GM12878 (cell line): ENCODE results near the gene LRRK1. TPM values are rescaled to one million over a fixed set of nuclear protein-coding genes. Genes with fewer than 3 reads are reported as not detected.

Experiments used
- ATAC-seq: fragments of 200-7000 bp; cut with Tn5 transposase; 3 replicates; pipeline ENCODE4 v1.9.1; 2020; ENCODE audit warnings: mild to moderate bottlenecking, moderate library complexity
- BruUV-seq: library from RNA; stranded (reverse); fragments of 400-500 nt; replicated peaks from 2 replicates; lab custom pipeline; 2021; lab: Mats Ljungman, UMichigan
- CTCF ChIA-PET: fragments of 300-600 bp; sonication (Branson Sonifier 250); formaldehyde crosslinking; extraction: SDS; loops from one replicate; lab custom pipeline; 2021; ENCODE audit warnings: inconsistent platforms; lab: Yijun Ruan, JAX
- POLR2A ChIA-PET: fragments of 350-600 bp; formaldehyde crosslinking; extraction: SDS; loops from one replicate; lab custom pipeline; 2021; ENCODE audit warnings: inconsistent platforms; lab: Charles Lee
- RAD21 ChIA-PET: fragments of 300-600 bp; sonication (Branson Sonifier 250); formaldehyde crosslinking; loops from one replicate; lab custom pipeline; 2023; ENCODE audit warnings: antibody characterized with exemption; ENCODE audit not compliant: unreplicated experiment; lab: Charles Lee
- SMC1A ChIA-PET: fragments of 300-600 bp; sonication (Branson Sonifier 250); formaldehyde crosslinking; loops from one replicate; lab custom pipeline; 2023; ENCODE audit not compliant: unreplicated experiment, uncharacterized antibody; lab: Charles Lee
- DNase-seq: peaks from one replicate; pipeline ENCODE4 v3.0.0-alpha.2; 2011; ENCODE audit warnings: low read depth, low spot score
- FAIRE-seq: peaks from 3 replicates; lab custom pipeline; 2011; peaks lifted over from hg19 to GRCh38; lab: Jason Lieb, UNC
- H2AFZ ChIP-seq: 2 replicates; pipeline ENCODE4 v1.6.0; 2011; ENCODE audit warnings: low read depth, low read length, control low read depth; ENCODE audit not compliant: control insufficient read depth
- H3K27ac ChIP-seq: 2 replicates; pipeline ENCODE4 v1.5.1; 2011; ENCODE audit warnings: control low read depth; ENCODE audit not compliant: control insufficient read depth, insufficient read depth
- H3K27me3 ChIP-seq, 2 experiments: replicated peaks in 1 of 2; 2 replicates each; pipeline versions ENCODE4 v1.6.0 to v1.6.1; 2011; ENCODE audit warnings: low read length in 1 of 2; ENCODE audit not compliant: control insufficient read depth in 2 of 2, insufficient read depth in 2 of 2
- H3K36me3 ChIP-seq, 2 experiments: 2 replicates each; pipeline ENCODE4 v1.5.1; 2011; ENCODE audit warnings: low read length in 1 of 2; ENCODE audit not compliant: control insufficient read depth in 2 of 2, insufficient read depth in 2 of 2
- H3K4me1 ChIP-seq: 2 replicates; pipeline ENCODE4 v1.6.1; 2011; ENCODE audit warnings: mild to moderate bottlenecking, low read length, moderate library complexity, mixed read lengths; ENCODE audit not compliant: control insufficient read depth, insufficient read depth
- H3K4me2 ChIP-seq: 2 replicates; pipeline ENCODE4 v1.6.0; 2011; ENCODE audit warnings: control low read depth; ENCODE audit not compliant: control insufficient read depth, insufficient read depth
- H3K4me3 ChIP-seq: fragments of 200-600 bp; sonication (generic); 2 replicates; pipeline ENCODE4 v1.5.1; 2016
- H3K79me2 ChIP-seq: 2 replicates; pipeline ENCODE4 v1.6.0; 2011; ENCODE audit warnings: low read length; ENCODE audit not compliant: control insufficient read depth, insufficient read depth
- H3K9ac ChIP-seq: 2 replicates; pipeline ENCODE4 v1.8.0; 2011; ENCODE audit warnings: low read length, control low read depth, mixed read lengths; ENCODE audit not compliant: control insufficient read depth, insufficient read depth
- H3K9me3 ChIP-seq: replicated peaks from 3 replicates; pipeline ENCODE4 v1.5.1; 2011; ENCODE audit warnings: mild to moderate bottlenecking, low read length; ENCODE audit not compliant: control insufficient read depth, insufficient read depth
- H4K20me1 ChIP-seq: 2 replicates; pipeline ENCODE4 v1.6.0; 2011; ENCODE audit not compliant: control insufficient read depth, insufficient read depth
- ETV6 ChIP-seq, 2 experiments: fragments of 450-650 bp in 1 of 2; IDR thresholded peaks in 1 of 2; conservative IDR thresholded peaks in 1 of 2; 2 replicates each; pipeline ENCODE4 v1.6.1; 2014; ENCODE audit warnings: antibody characterized with exemption in 1 of 2, borderline replicate concordance in 1 of 2, low read depth in 1 of 2, mild to moderate bottlenecking in 1 of 2, moderate library complexity in 1 of 2
- KAT2A ChIP-seq: conservative IDR thresholded peaks from 2 replicates; pipeline ENCODE4 v1.6.1; 2011; ENCODE audit warnings: low read depth, low read length; ENCODE audit not compliant: control insufficient read depth
- NFIC ChIP-seq: IDR thresholded peaks from 2 replicates; pipeline ENCODE4 v1.6.1; 2012; ENCODE audit warnings: low read depth, mild to moderate bottlenecking, inconsistent platforms, low read length, moderate library complexity
- RCOR1 ChIP-seq: conservative IDR thresholded peaks from 2 replicates; pipeline ENCODE4 v1.6.1; 2012; ENCODE audit warnings: low read depth, low read length, improper control_type of control experiment
- SREBF1 ChIP-seq: IDR thresholded peaks from 2 replicates; pipeline ENCODE4 v1.6.1; 2012; ENCODE audit warnings: mild to moderate bottlenecking, low read length
- SUPT20H ChIP-seq: IDR thresholded peaks from 2 replicates; pipeline ENCODE4 v1.6.1; 2011; ENCODE audit warnings: low read depth, mild to moderate bottlenecking, low read length, moderate library complexity, borderline replicate concordance; ENCODE audit not compliant: control insufficient read depth
- TCF3 ChIP-seq: IDR thresholded peaks from 2 replicates; pipeline ENCODE4 v1.6.1; 2012; ENCODE audit warnings: low read depth, mild to moderate bottlenecking, low read length, borderline replicate concordance; ENCODE audit not compliant: insufficient read depth
- WGBS: methylation state at CpG from one replicate; pipeline ENCODE4 v1.1.6; 2016; ENCODE audit warnings: low lambda C conversion rate; ENCODE audit not compliant: insufficient replicate concordance, insufficient coverage; ENCODE audit errors: missing lambda C conversion rate; 5-methylcytosine and 5-hydroxymethylcytosine counted together
- in situ Hi-C: fragments of 300-500 bp; cut with MboI; formaldehyde crosslinking; loops from 9 replicates; pipeline ENCODE4 v1.14.3; 2018; ENCODE audit warnings: mixed read lengths
- intact Hi-C: fragments of 100-400 bp; cut with micrococcal nuclease; formaldehyde crosslinking; loops from one replicate; pipeline ENCODE4 v1.14.2; 2022; ENCODE audit not compliant: unreplicated experiment
- polyA plus RNA-seq, 11 experiments: library from polyadenylated mRNA; depleted of rRNA in 4 of 11; unstranded in 6 of 11; stranded (reverse) in 5 of 11; fragments of >200 nt; fragmentation: Nextera tagmentation in 4 of 11; fragmentation: Illumina TruSeq in 1 of 11; extraction: Ambion mirVana in 4 of 11; extraction: Trizol in 1 of 11; gene quantifications; 1 replicate in 1 of 11; 2 replicates in 10 of 11; pipeline versions ENCODE4 v1.2.1 to v1.2.3, GENCODE V29; 2011 to 2016; ENCODE audit warnings: inconsistent platforms in 2 of 11, missing spikeins in 2 of 11, low read depth in 1 of 11
- total RNA-seq, 4 experiments: library from RNA; depleted of rRNA in 3 of 4; stranded (reverse); fragments of >200 nt in 3 of 4; fragmentation: Illumina TruSeq in 1 of 4; extraction: Trizol in 1 of 4; gene quantifications; 2 replicates each; pipeline versions ENCODE4 v1.2.1 to v1.2.3, GENCODE V29; 2013 to 2021

LRRK1 gene
- total and polyA plus RNA-seq, 10 of the 15 experiments (the other 5 are each of a cell fraction or from before 2014, with no cell fraction given): 2.2 to 58.3 (median 17.9) TPM

GRCh38 chr15:101024706-101025500 lies 105.7 kb downstream of the LRRK1 start:
- POLR2A ChIA-PET: no interaction called here
- Histone ChIP-seq H3K27ac (no peak overlapping the region), H3K27me3 (no peaks in the 10 kb centered on the region), H3K4me2 (no peak overlapping the region), H2AFZ (no peak overlapping the region), H3K9ac (no peak overlapping the region), H3K36me3 (peaks cover 22 to 29% of the 10 kb centered on the region in 2 experiments), H3K4me1 (no peaks in the 10 kb centered on the region), H3K4me3 (no peak overlapping the region), H3K9me3 (no peaks in the 10 kb centered on the region), H4K20me1 (no peaks in the 10 kb centered on the region), H3K79me2 (no peaks in the 10 kb centered on the region)
- TF ChIP-seq KAT2A: no peak
- no peak for TF ChIP-seq SUPT20H
- TF ChIP-seq RCOR1: no peak
- TF ChIP-seq NFIC: no peak
- no peak for TF ChIP-seq SREBF1
- TF ChIP-seq ETV6 (conservative IDR thresholded peaks at IDR 0.05 in 1 of 2, IDR thresholded peaks at IDR 0.05 in 1 of 2; ENCODE audit: borderline replicate concordance in 1 of 2, low read depth in 1 of 2): no peak
- TF ChIP-seq TCF3: no peak
- RAD21 ChIA-PET: no interaction called here
- FAIRE-seq (no peak), DNase-seq (no peak), ATAC-seq (no peak)
- intact Hi-C loops: no loop called here
- no TSS peak for BruUV-seq
- CTCF ChIA-PET: interaction anchor here (0.9 to 6.9 kb wide), 2 partner anchors 8 to 16 kb away, joined by 3 to 44 read pairs; no protein-coding TSS in a partner anchor
- 92% methylated on average over 20 of the region's 20 CpGs for WGBS
- SMC1A ChIA-PET: no interaction called here
- in situ Hi-C loops: loop anchor here (5.0 kb wide), 1 partner anchor 237 kb away; no protein-coding TSS in a partner anchor
